T-helper 1 cell treated with Interleukin-12 subunit alpha and Interleukin-12 subunit beta and Interleukin-4 antibody, amounts not matched to agents 30 ng/mL and 1 ng/mL, for 36 hours (primary cell): ENCODE measurements around the gene DENND2A. TPM values are rescaled to one million over a fixed set of nuclear protein-coding genes. Genes with fewer than 3 reads are reported as not detected.
"Not testable (repeated sequence)": the region's sequence is repeated elsewhere in the genome, so short reads cannot be mapped to it uniquely, and the experiment has no call there.

Experiments used
- intact Hi-C: fragments of 100-400 bp; cut with micrococcal nuclease; formaldehyde crosslinking; loops from one replicate; pipeline ENCODE4 v1.15.1; 2024
- total RNA-seq: library from RNA; stranded (reverse); gene quantifications from 2 replicates; pipeline ENCODE4 v1.2.3, GENCODE V29; 2022

DENND2A gene
- total RNA-seq, 1 donor from 2014 or later = not detected

DNA sequence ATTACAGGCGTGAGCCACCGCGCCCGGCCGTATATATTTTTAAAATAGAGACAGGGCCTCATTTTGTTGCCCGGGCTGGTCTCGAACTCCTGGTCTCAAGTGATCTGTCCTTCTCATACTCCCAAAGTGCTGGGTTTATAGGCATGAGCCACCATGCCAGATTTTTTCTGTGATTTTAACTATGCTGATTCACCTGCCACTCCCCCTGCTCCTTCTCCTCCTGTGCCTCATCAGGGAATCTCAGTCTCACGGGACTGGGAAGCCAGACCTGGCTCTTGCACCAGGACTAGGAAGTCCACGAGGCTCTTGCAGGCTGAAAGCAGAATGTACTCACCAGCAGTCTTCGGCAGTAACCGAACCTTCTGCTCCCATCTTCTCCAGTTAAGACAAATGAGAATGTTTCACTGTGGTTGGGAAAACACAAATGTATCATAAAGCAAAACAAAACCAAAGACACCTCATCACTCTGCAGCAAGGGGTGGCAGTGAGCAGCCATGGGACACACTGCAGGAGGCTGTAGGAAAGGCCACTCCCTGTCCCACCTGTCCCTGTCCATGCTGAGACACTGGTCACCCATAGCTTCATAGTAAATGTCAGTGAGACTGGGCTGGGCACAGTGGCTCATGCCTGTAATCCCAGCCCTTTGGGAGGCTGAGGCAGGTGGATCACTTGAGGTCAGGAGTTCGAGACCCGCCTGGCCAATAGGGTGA is 82.6 kb downstream of the DENND2A start:
- intact Hi-C loops = no loop called here

DNA sequence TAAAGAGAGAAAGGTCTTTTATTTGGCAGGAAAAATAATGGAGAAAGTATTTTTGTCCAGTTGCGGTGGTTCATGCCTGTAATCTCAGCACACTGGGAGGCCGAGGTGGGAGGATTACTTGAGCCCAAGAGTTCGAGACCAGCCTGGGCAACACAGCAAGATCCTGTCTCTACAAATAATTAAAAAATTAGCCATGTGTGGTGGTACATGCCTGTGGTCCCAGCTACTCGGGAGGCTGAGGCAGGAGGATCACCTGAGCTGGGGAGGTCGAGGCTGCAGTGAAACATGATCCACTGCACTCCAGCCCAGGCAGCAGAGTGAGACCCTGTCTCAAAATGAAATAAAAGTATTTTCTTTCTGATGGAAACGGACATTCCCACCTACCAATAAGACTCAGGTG is 83.5 kb downstream of the DENND2A start:
- intact Hi-C loops = no loop called here

DNA sequence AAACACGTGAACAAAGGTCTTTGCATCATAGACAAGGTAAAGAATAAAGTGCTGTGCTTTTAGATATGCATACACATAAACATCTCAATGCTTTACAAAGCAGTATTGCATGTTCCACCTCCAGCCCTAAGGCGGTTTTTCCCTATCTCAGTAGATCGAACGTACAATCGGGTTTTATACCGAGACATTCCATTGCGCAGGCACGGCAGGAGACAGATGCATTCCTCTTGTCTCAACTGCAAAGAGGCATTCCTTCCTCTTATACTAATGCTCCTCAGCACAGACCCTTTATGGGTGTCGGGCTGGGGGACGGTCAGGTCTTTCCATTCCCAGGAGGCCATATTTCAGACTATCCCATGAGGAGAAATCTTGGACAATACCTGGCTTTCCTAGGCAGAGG is 87.4 kb downstream of the DENND2A start:
- intact Hi-C loops = not testable (repeated sequence)

DNA sequence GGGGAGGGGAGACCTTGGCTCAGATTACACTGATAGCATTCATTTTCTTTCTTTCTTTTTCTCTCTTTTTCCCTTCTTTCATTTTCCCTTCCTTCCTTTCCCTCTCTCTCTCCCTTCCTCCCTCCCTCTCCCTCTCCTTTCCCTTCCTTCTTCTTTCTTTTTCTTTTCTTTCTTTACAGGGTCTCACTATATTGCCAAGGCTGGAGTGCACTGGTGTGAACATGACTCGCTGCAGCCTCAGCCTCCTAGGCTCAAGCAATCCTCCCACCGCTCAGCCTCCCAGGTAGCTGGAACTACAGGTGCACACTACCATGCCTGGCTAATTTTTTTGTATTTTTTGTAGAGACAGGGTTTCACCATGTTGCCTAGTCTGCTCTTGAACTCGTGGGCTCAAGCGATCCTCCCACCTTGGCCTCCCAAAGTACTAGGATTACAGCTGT is 88.4 kb downstream of the DENND2A start:
- intact Hi-C loops = no loop called here

DNA sequence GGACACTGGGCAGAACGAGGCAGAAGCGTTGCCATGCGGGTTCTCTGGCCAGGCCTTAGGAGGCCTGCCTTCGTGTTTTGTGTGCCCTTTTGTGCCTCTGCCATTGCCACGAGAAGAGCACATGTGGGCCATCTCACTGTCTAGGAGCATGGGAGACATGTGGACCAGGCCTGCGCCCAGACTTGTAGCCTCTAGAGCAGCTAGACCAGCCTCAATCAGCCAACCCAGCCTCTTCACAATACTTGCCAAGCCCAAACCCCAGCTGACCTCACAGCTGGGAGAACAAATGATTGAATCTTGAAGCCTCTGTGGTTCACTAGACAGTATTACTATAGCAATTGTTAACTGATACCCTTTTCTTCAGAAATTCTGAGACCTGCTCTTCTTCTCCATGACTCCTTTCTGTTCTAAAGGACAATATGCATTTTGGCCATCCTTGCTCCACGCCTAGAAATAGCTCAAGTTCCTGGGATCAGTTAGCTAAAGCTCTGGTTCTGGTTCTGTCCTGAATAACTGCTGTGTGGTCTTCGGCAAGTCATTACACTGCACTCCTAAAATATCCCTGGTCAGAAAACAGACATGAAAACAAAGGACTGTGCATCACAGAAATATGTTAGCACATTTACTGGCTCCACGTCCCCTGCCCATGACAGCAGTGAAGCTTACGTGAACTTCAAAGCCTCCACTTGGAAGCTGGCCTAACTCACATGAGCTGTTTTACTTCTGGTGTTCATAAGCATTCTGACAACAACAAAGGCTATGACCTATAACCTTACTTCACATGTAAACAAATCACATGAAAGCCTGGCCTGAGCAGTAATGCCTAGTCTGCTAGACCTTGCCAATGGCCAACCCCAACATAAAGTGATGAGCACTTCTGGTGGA is 89.0 kb downstream of the DENND2A start:
- intact Hi-C loops = no loop called here

DNA sequence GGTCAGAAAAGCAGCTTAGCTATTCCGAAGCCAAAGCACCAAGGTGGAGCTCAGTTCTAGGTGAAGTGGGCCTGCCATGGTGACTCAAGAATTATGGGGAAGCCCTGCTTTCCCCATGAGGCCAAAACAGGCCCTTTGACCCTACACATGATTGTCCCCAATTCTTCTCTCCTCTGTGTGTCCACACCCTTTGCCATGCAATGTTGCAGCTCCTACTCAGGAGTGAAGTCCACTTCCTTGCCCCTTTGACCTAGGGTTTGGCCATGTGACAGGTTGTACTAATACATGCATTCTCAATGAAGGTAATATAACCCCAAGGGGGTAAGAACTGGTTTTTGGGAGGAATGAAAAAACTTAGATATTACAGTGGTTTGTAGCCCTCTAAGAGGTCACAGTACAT is 93.7 kb downstream of the DENND2A start:
- intact Hi-C loops = no loop called here

DNA sequence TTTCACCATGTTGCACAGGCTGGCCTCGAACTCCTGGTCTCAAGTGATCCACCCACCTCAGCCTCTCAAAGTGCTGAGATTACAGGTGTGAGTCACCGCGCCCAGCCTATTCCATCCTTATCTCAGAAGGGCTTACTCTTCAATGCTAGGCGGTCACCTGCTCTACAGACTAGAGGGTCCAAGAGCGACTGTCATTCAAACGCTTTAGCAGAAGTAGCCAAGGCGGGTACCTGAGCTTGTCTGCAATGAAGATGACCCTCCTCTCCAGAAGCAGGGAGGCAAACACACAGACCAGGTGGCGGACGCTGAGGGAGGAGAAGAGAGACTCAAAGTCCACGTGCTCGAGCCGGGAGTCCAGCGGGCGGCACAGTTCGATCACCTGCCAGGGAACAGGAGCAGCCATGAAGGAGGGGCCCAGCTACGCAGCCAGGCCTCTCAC is 96.2 kb downstream of the DENND2A start:
- intact Hi-C loops = no loop called here

DNA sequence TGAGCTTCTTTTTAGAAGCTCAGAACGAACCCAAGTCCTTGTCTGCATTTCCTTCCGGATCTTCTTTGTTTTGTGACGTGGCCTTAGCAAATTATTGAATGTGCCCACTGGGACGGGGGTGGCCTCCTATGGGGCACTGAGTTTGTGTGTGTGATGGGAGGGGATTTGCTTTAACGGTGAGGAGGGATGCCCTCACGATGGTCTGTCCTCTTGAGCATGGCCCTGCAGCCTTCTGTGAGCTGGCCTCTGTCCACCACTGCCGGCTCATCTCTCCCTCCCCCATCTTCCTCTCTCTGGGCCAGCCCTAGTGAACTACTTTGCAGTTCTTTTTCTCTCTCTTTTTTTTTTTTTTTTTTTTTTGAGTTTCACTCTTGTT is 98.4 kb downstream of the DENND2A start:
- intact Hi-C loops = no loop called here

DNA sequence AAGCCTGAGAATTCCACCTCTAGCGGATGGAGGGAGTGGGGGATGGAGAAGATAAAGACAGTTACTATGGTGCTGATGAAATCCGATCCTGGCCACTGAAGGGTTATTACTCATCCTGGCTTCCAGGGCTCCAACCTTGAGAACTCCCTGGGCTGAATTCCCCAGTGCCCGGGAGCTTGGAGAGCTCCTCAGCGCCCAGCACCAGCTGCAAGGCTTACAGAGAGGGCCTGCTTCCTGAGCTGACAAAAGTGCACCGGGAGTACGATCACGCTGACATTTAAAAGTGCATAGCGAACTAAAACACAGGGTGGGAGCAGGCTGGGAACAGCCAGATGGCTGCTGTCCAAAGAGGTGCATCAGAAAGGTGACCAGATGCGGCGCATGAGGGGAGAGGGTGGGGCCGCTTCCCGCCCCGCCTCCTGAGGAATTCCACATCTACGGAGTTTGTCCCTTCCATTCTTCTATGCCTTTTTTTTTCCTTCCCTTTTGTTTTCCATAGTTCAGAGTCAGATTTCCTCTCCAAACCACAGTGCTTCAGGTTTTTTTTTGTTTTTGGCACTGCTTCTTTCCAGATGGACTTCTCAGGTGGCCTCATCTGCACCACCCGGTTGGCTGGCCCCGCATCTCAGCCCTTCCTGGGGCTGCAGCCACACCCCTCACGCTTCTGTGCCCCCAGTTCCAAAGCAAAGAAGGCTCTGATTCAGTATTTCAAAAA is 98.9 kb downstream of the DENND2A start:
- intact Hi-C loops = no loop called here

DNA sequence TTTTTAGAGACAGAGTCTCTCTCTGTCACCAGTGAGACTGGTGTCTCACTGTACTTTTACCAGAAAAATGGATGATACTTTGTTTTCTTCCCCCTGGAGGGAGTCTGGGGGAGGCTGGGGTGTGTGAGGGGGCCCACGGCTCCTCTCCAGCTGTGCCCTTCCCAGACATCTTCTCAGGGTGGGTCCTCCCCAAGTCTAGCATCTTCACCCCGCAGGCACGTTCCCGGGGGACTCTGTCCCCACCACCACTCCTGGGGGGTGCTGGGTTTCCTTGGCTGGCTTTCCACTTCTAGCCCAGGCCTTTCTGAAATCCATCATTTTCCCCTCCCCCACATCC is 99.5 kb downstream of the DENND2A start:
- intact Hi-C loops = no loop called here

DNA sequence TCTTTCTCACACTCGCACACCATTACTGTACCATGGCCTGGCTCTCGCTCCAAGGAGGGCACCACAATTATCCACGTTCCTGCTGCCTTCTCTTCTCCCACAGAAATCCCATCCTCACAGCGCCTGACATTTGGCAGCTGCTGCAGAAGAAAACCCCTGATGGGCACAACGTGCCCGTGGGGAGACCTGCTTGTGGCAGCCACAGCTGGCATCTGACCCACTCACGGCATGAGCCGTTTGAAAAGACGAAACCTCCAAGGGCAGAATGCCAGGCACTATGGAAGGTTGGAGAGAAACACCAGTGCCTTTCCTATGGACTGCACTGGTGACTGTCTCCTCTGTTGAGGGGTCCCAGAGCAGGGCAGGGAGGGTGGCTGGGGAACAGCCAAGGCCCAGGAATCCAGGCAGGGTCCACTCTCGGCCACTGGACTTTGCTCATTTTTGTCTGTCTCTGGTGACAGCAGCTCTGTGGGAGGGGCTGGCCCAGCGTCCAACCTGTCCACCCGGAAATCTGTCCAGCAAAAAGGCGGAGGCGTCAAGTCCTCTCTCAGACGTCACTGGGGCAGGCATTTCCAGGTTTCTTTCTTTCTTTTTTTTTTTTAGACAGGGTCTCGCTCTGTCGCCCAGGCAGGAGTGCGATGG is 100.4 kb downstream of the DENND2A start:
- intact Hi-C loops = no loop called here

DNA sequence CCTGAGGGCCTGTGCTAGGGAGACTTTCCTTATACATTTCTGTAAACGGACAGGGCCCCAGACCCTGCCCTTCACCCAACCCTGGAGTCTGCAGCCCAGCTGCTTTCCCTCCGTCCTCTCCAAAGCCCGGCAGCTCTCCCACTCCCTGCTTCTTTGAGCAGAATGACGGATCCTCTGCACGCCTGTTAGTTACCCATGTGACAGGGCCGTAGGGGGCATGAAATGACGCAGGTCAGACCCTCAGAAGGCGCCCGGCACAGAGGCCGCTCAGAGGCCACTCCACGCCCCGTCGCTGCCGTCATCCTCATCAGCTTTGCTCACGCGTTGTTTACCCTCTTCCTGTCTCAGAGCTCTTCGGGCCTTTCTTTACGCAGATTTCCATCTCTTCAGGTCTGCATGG is 101.2 kb downstream of the DENND2A start:
- intact Hi-C loops = no loop called here

DNA sequence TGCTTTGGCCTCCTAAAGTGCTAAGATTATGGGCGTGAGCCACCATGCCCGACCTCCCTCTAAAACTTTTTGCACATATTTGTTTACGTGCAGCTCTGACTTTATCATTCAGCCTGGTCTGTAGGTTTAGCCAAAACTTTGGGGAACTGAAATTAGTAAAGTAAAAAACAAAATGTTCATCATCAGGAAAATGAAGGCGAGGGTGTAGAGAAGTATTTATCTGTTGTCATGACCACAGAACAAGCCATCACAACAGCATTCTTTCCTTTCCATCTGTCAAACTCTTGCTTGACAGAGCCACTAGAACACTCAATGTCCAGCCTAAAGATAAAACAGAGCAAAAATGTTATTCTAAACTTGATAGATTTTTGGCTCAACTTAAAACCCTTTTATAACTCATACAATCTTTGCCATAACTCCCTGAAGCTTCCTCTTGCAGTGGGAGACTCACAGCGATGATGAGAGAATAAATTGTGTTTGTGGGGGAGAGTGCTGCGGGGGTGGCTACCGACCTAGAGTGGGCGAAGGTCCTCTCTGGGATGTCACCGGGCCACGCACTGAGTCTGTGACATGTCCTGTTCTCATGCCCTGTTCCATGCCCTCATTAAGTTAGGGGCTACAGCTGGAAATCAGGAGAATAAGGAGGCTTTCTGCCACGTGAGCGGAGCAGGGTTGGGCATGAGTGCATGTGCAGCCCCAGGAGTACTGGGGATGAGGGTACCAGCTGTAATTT is 102.7 kb downstream of the DENND2A start:
- intact Hi-C loops = no loop called here

DNA sequence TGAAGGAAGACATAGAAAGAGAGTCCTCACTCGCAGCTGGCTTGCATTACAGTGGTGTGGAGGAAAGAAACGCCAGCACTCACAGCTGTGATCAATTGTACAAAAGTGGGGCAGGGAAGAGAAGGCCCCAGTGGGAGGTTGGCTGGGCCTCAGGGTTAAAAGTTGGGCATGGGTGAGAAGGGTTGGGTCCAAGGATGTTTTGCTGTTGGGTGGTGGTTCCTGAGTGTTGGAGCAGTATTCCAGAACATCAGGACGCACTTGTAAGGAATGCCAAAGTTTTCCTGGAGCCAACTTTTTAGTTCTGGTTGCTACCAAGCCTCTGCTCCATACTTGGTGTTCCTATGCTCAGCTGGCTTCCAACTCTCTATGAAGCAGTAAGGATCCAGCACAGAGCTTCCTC is 105.9 kb downstream of the DENND2A start:
- intact Hi-C loops = no loop called here

DNA sequence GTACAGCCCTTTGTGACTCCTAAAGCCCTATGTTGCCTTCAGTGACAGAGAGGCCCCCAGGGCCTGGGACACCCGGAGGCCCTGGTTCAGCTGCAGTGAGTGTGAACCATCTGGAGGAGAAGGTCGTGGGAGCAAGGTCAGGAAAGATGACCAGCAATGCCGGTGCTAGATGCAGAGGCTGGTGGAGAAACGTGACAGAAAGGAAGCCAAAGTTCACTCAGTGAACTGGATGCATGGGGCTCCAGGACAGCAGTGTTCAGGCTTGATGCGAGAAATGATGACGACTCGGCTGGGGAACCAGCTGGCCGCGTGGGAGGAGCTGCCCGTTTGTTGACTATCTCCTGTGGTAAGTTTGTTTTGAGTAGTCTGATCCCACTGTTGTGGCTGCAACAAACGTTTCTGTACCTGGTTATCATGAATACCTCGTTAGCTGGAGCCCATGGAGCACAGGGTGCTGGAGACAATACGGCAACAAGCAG is 107.2 kb downstream of the DENND2A start:
- intact Hi-C loops = no loop called here

DNA sequence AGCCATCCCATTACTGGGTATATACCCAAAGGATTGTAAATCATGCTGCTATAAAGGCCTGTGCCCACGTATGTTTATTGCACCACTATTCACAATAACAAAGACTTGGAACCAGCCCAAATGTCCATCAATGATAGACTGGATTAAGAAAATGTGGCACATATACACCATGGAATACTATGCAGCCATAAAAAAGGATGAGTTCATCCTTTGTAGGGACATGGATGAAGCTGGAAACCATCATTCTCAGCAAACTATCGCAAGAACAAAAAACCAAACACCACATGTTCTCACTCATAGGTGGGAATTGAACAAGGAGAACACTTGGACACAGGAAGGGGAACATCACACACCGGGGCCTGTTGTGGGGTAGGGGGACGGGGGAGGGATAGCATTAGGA is 111.2 kb downstream of the DENND2A start:
- intact Hi-C loops = not testable (repeated sequence)

DNA sequence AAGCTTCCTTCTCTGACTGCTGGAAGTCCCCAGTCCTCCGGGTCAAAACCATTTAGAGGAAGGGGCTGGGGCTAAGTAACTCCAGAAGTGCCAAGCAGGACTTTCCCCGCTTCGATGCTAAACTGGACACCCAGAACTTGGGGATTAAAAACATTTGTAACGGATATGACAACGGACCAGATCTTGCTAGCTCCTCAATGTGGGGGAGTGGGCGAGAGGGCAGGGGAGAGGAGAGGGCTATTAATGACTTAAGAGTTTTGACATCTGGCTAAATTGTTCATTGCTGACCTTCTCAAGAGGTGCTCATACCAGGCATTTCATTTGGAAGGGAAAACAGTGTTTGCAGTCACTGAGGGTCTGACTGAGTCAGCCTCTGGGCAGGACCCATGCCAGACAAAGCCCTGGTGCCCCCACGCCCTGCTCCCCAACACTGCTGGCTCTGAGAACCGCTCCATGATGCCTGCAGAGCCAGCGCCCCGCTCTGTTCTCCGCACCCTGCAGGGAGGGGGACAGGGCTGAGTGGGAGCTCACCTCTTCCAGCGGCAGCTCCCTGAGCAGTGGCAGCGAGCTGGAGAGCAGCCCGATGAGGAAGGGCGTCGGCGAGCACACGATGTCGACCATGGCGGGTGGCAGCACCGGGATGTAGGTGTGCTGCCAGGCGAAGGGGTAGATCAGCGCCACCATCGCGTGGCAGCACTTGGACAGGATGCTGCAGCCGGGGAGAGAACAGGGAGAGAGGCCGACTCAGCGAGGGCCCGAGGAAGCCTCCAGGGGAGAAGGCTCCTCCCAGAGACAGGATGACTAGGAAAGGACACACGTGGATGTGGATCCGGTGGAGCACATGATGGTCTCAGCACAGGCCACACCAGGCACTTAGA is 113.6 kb downstream of the DENND2A start:
- intact Hi-C loops = no loop called here

DNA sequence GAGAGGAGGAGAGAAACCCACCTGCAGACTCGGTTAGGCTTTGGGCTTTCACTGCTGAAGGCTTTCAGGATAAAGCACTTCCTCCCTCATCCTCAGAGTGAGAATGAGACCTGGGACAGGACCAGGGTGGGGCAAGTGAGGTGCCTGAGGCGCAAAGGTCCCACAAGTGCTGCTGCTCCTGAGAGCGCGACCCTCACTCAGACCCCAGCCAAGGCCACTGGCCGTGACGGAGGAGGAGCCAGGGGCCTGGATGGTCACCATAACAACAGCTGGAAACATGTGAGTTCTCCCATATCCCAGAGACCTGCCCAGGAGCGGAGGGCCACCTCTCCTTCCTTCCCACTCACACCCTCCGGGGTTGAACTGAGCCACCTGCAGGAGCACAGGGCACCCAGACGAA is 114.4 kb downstream of the DENND2A start:
- intact Hi-C loops = no loop called here

DNA sequence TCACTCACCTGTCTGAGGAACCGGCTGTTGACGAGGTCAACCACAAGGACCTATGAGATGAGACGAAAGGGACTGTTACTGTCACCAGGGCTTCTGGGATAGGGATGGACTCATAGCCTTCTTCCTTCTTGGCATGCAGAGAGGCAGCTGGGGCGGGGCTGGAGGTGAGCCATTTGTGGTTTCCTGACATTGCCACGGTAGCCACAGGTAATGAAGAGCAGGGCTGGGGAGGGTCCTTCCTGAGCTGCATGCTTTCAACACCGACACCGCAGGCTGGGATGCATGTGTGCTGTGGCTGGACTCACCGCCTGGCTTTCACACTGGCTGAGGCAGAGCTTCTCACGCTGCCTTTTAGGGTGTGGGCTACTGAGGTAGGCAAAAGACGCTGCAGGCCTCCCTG is 114.9 kb downstream of the DENND2A start:
- intact Hi-C loops = no loop called here

DNA sequence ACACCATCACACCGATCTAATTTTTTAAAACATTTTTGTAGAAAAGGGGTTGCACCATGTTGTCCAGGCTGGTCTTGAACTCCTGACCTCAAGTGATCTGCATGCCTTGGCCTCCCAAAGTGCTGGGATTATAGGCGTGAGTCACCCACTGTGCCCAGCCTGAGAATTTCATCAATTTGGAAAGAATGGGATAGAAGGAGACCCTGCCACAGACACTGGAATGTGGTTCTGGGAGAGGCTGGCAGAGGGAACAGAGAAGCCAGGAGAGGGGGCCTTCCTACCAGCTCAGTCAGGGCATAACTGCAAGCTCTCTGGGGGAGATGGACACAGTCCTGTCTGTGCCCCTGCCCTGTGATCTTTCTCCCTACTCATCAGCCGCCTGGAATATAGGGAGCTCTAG is 119.2 kb downstream of the DENND2A start:
- intact Hi-C loops = no loop called here
